Loucy (cell line): ENCODE data around the gene NREP.

Source experiments
- H2AFZ ChIP-seq: fragments of 200-600 bp; sonication (generic); 2 replicates; pipeline ENCODE4 v1.6.0; 2016; ENCODE audit warnings: antibody characterized with exemption, mild to moderate bottlenecking, low read length, moderate library complexity
- H3F3A ChIP-seq: fragments of 200-600 bp; 2 replicates; pipeline ENCODE4 v1.6.0; 2016; ENCODE audit warnings: antibody characterized with exemption, low read depth, mild to moderate bottlenecking
- H3K27me3 ChIP-seq: fragments of 200-600 bp; sonication (generic); 2 replicates; pipeline ENCODE4 v1.6.1; 2014; ENCODE audit warnings: low read length, mild to moderate bottlenecking; ENCODE audit not compliant: insufficient read depth, poor library complexity, severe bottlenecking
- H3K36me3 ChIP-seq: fragments of 200-600 bp; sonication (generic); 2 replicates; pipeline ENCODE4 v1.6.1; 2016; ENCODE audit warnings: low read length; ENCODE audit not compliant: insufficient read depth
- H3K4me1 ChIP-seq: fragments of 200-600 bp; sonication (generic); 2 replicates; pipeline ENCODE4 v1.5.1; 2014; ENCODE audit warnings: low read length, mild to moderate bottlenecking; ENCODE audit not compliant: insufficient read depth, poor library complexity, severe bottlenecking
- H3K4me2 ChIP-seq: fragments of 200-600 bp; sonication (generic); 2 replicates; pipeline ENCODE4 v1.6.0; 2014; ENCODE audit warnings: antibody characterized with exemption, low read length, low read depth, mild to moderate bottlenecking; ENCODE audit not compliant: poor library complexity, severe bottlenecking
- H3K4me3 ChIP-seq: fragments of 200-600 bp; sonication (generic); 2 replicates; pipeline ENCODE4 v1.5.1; 2014; ENCODE audit warnings: low read length, mild to moderate bottlenecking, mixed read lengths; ENCODE audit not compliant: poor library complexity, severe bottlenecking
- H3K79me2 ChIP-seq: fragments of 200-600 bp; sonication (generic); 2 replicates; pipeline ENCODE4 v1.6.1; 2014; ENCODE audit warnings: low read length; ENCODE audit not compliant: insufficient read depth
- H3K9ac ChIP-seq: fragments of 200-600 bp; sonication (generic); 2 replicates; pipeline ENCODE4 v1.6.0; 2014; ENCODE audit warnings: mild to moderate bottlenecking, low read depth, low read length, moderate library complexity; ENCODE audit not compliant: poor library complexity, severe bottlenecking
- H3K9me2 ChIP-seq: fragments of 200-600 bp; sonication (generic); replicated peaks from 2 replicates; pipeline ENCODE4 v1.6.1; 2016; ENCODE audit warnings: low read depth, low read length, mixed read lengths
- H3K9me3 ChIP-seq: fragments of 200-600 bp; sonication (generic); 2 replicates; pipeline ENCODE4 v1.6.1; 2014; ENCODE audit warnings: mild to moderate bottlenecking, antibody characterized with exemption, low read length, low read depth; ENCODE audit not compliant: insufficient read depth
- H4K20me1 ChIP-seq: fragments of 200-600 bp; sonication (generic); 2 replicates; pipeline ENCODE4 v1.6.0; 2014; ENCODE audit warnings: antibody characterized with exemption, low read length, mild to moderate bottlenecking; ENCODE audit not compliant: insufficient read depth, poor library complexity, severe bottlenecking
- CTCF ChIP-seq: fragments of 200-600 bp; sonication (generic); conservative IDR thresholded peaks from 2 replicates; pipeline ENCODE4 v1.5.1; 2014; ENCODE audit warnings: mild to moderate bottlenecking, antibody characterized with exemption, low read length
- EZH2phosphoT487 ChIP-seq: fragments of 200-600 bp; IDR thresholded peaks from 2 replicates; pipeline ENCODE4 v1.6.1; 2018; ENCODE audit warnings: antibody characterized with exemption, mild to moderate bottlenecking, moderate library complexity, borderline replicate concordance

NREP gene

GRCh38 chr5:111699324-111699723, 57.7 kb downstream of the NREP start:
- H3K4me2 ChIP-seq, result no peak overlapping the region
- no peaks in the 10 kb centered on the region for H3K9me2 ChIP-seq
- H3K27me3 ChIP-seq, result no peaks in the 10 kb centered on the region
- H2AFZ ChIP-seq, result no peak overlapping the region
- H3K9ac ChIP-seq, result no peak overlapping the region
- no peaks in the 10 kb centered on the region for H4K20me1 ChIP-seq
- no peaks in the 10 kb centered on the region for H3K36me3 ChIP-seq
- TF ChIP-seq CTCF (no peak), EZH2phosphoT487 (no peak)
- no peak overlapping the region for H3K4me3 ChIP-seq
- H3K79me2 ChIP-seq, result no peaks in the 10 kb centered on the region
- H3F3A ChIP-seq, result no peaks in the 10 kb centered on the region
- peaks cover 19% of the 10 kb centered on the region for H3K4me1 ChIP-seq
- no peaks in the 10 kb centered on the region for H3K9me3 ChIP-seq

- Histone ChIP-seq H3K79me2 (no peaks in the 10 kb centered on the region), H3K4me3 (no peak overlapping the region), H3K9ac (no peak overlapping the region), H3F3A (no peaks in the 10 kb centered on the region), H4K20me1 (no peaks in the 10 kb centered on the region), H3K4me2 (no peak overlapping the region), H3K9me3 (no peaks in the 10 kb centered on the region), H3K27me3 (no peaks in the 10 kb centered on the region), H2AFZ (no peak overlapping the region), H3K4me1 (peaks cover 8% of the 10 kb centered on the region), H3K36me3 (no peaks in the 10 kb centered on the region), H3K9me2 (no peaks in the 10 kb centered on the region)
- TF ChIP-seq CTCF (no peak), EZH2phosphoT487 (no peak)
These were observed 58.9 kb downstream of the NREP start for GRCh38 chr5:111697881-111698757.

- Histone ChIP-seq H3K4me3 (no peak overlapping the region), H2AFZ (no peak overlapping the region), H3K27me3 (no peaks in the 10 kb centered on the region), H3K9me2 (no peaks in the 10 kb centered on the region), H3K79me2 (no peaks in the 10 kb centered on the region), H3K9ac (no peak overlapping the region), H3K4me2 (no peak overlapping the region), H3F3A (no peaks in the 10 kb centered on the region), H4K20me1 (no peaks in the 10 kb centered on the region), H3K9me3 (no peaks in the 10 kb centered on the region), H3K36me3 (no peaks in the 10 kb centered on the region), H3K4me1 (peaks cover 5% of the 10 kb centered on the region)
- TF ChIP-seq EZH2phosphoT487 (no peak), CTCF (no peak)
These were observed 59.8 kb downstream of the NREP start for GRCh38 chr5:111697215-111697614.
